ENCODE results near the gene MCF2L2.

DNA sequence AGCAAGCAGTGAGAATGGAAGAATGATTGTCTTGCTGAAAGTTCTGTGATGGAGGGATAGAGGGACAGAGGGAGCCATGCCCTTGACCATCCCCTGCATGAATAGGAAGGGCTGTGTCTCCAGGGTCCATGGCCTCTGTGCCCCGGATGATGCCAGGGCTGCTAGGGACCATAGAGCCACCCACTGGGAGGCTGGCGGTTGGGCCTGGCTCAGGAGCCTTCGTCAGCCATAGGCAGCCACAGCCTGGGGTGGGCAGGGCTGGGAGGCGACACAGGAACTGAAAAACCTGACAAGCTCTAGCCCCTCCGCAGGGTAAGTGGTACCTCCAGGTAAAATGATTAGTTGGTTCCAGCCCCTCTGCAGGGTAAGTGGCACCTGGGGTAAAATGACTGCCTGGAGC lies 246.8 kb downstream of the MCF2L2 start:
- TF ChIP-seq, protein P1, sequence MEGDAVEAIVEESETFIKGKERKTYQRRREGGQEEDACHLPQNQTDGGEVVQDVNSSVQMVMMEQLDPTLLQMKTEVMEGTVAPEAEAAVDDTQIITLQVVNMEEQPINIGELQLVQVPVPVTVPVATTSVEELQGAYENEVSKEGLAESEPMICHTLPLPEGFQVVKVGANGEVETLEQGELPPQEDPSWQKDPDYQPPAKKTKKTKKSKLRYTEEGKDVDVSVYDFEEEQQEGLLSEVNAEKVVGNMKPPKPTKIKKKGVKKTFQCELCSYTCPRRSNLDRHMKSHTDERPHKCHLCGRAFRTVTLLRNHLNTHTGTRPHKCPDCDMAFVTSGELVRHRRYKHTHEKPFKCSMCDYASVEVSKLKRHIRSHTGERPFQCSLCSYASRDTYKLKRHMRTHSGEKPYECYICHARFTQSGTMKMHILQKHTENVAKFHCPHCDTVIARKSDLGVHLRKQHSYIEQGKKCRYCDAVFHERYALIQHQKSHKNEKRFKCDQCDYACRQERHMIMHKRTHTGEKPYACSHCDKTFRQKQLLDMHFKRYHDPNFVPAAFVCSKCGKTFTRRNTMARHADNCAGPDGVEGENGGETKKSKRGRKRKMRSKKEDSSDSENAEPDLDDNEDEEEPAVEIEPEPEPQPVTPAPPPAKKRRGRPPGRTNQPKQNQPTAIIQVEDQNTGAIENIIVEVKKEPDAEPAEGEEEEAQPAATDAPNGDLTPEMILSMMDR (IDR thresholded peaks at IDR 0.05 in 8 of 11, conservative IDR thresholded peaks at IDR 0.05 in 3 of 11) = no peak
- TF ChIP-seq POLR2A (IDR thresholded peaks at IDR 0.05) = no peak
- no peak for TF ChIP-seq POLR2AphosphoS5 (IDR thresholded peaks at IDR 0.05)

All from spleen (tissue), 7 donors.